GM23248 (cell line): ENCODE results near the gene CCZ1B.
"Not testable (repeated sequence)": the region's sequence is repeated elsewhere in the genome, so short reads cannot be mapped to it uniquely, and the experiment has no call there.

ENCODE experiments used
- EZH2 ChIP-seq: fragments of 200-600 bp; sonication (generic); IDR thresholded peaks from 2 replicates; pipeline ENCODE4 v1.6.1; 2018; ENCODE audit warnings: antibody characterized with exemption, mild to moderate bottlenecking; ENCODE audit not compliant: insufficient read depth, poor library complexity, severe bottlenecking
- EZH2phosphoT487 ChIP-seq: fragments of 200-600 bp; sonication (generic); IDR thresholded peaks from 2 replicates; pipeline ENCODE4 v1.6.1; 2018; ENCODE audit warnings: antibody characterized with exemption, moderate library complexity, mild to moderate bottlenecking, low read depth; ENCODE audit not compliant: insufficient read depth

DNA sequence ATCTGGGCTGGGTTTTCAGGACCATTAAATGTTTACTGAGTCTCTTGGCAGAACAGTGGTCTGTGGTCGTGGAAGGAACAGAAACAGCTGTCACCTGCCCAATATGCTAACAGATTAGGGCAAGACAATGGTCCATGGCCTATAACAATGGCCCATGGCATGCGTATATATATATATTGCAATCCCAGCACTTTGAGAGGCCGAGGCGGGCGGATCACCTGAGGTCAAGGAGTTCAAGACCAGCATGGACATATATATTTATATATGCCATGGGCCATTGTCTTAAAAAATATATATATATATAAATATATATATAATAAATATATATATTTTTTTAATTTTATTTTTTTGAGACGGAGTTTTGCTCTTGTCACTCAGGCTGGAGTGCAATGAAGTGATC is 44.5 kb downstream of the CCZ1B start:
- not testable (repeated sequence) for TF ChIP-seq EZH2, EZH2phosphoT487
